HG02970 (cell line): ENCODE data around the gene CDC42BPG.

ENCODE experiments used
- ATAC-seq: cut with Tn5 transposase; IDR thresholded peaks from one replicate; pipeline ENCODE4 v1.9.1; 2021; ENCODE audit warnings: mild to moderate bottlenecking, moderate library complexity, moderate number of reproducible peaks; ENCODE audit not compliant: unreplicated experiment, low FRiP score

Gene CDC42BPG

GRCh38 chr11:64774144-64774543 is 70.3 kb downstream of the CDC42BPG start:
- ATAC-seq: no peak
